Non-pigmented ciliary epithelial cell (primary cell): ENCODE data around the gene RAD52.

Source experiments
- DNase-seq: peaks from one replicate; pipeline ENCODE4 v3.0.0-alpha.2; 2010; ENCODE audit warnings: low read depth

RAD52 gene

GRCh38 chr12:868722-869121, 80.8 kb downstream of the RAD52 start:
- DNase-seq, result no peak

GRCh38 chr12:867905-868304, 81.6 kb downstream of the RAD52 start:
- no peak for DNase-seq

GRCh38 chr12:865614-866013, 83.9 kb downstream of the RAD52 start:
- DNase-seq, result no peak

GRCh38 chr12:863285-863684, 86.2 kb downstream of the RAD52 start:
- no peak for DNase-seq

GRCh38 chr12:862303-862911, 87.1 kb downstream of the RAD52 start:
- no peak for DNase-seq
